GM19372 (cell line): ENCODE data around the gene LAMA2.

ENCODE experiments used
- ATAC-seq: cut with Tn5 transposase; IDR thresholded peaks from one replicate; pipeline ENCODE4 v1.9.1; 2021; ENCODE audit warnings: mild to moderate bottlenecking, low read depth, moderate library complexity; ENCODE audit not compliant: unreplicated experiment

The LAMA2 gene

DNA sequence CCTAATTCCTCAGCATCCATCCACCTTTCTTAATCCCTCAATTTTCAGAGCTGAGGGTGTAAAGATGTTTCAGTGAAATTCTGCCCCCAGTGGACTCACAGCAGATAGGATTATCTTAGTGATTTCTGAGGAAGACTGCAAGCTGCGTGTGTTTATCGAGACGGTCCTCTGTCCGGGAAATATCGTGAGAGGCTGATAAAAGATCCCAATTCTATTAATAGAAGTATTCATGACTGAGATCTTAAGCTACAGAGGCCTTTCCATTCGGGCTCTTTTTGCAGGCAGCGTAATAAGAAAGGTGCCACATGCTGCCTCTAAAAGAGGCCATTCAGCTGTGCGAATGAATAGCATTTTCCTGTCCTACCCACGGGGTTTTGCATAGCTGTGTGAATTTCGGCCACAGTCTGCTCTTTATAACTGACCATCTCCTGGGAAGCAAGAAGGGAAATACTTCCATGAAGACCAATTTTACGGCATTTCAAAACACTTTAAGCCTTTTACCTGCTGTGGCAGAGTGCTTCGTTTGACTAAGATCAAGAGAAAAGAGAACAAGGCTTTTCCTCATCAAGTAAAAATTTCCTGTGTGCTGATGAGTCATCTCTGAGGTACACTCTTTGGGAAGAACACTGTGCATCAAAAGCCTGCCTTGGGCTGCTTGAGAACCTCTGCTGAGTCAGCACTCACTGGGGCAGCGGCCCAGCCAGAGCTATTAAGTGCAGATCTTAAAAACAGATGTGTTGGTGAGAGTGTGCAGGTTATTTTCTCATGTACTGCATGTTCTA, 618.2 kb downstream of the LAMA2 start:
- no peak for ATAC-seq

- no peak for ATAC-seq
Observed at GRCh38 chr6:129501740-129502660, 619.1 kb downstream of the LAMA2 start.

- no peak for ATAC-seq
Observed at GRCh38 chr6:129504456-129504855, 621.5 kb downstream of the LAMA2 start.

DNA sequence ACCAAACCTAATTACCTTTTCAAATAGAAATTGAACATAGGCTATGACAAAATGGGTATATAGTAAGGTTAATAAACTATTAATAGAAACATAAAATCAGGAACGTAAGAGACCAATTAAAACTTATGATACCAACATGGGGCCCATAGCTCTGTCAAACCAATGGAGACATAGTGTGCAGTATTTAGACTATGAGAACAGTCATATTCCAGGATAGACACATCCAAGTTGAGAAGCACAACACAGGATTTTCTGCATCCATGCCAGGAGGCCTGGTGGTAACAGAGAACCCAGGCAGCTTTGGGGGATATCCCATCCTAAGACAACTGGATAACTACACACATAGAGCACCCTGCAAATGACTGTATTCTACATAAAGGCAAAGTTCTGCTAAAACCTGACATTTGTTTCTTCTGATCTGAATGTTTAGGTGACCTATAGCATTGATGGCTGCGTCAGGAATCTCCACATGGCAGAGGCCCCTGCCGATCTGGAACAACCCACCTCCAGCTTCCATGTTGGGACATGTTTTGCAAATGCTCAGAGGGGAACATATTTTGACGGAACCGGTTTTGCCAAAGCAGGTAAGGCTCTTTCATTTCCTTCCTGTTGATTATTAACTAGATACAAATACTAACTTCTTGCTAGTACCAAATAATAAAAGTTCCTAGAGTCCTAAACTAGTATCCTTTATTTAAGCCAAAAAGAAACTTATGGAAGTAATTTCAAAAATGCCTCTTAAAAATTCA, 624.3 kb downstream of the LAMA2 start:
- ATAC-seq: no peak

GRCh38 chr6:129507846-129508245, 624.9 kb downstream of the LAMA2 start:
- ATAC-seq: no peak

- no peak for ATAC-seq
Observed at GRCh38 chr6:129508477-129509145, 625.7 kb downstream of the LAMA2 start.

DNA sequence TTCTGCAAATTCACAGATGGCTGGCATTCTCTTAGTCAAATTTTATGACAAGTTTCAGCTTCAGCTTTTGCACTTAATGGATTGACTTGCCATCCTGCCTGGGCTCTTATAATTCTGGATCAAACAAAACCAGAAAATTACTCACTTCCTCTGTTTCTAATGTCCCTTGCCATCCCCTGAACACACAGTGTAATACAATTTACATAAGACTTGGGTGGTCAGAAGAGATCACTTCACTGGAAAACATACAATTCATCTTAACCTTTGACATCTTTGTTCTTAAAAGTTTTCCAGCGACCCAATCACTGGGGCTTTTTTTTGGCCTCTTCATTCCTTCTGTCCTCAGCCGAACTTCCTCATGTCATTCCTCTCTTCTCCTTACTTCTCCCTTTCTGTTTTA, 628.0 kb downstream of the LAMA2 start:
- ATAC-seq: no peak

DNA sequence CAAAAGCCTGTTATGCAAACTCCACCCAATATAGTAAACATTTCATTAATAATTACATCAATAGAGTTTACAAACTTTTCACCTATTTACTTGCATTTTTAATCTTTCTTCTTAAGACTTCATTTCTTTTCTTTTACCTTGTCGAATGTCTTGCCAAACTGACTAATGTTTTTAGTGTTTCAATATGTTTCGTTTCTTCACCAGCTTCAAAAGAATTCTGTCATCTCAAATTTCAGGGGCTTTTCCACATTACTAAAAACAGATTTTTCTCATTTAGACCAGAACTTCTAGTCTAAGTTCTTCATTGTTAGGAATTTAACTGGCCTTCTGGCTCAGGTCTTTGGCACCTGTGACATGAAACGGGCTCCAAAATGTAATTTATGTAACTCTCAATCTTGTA, 630.5 kb downstream of the LAMA2 start:
- ATAC-seq: no peak

GRCh38 chr6:129515004-129515403, 632.1 kb downstream of the LAMA2 start:
- ATAC-seq: no peak

DNA sequence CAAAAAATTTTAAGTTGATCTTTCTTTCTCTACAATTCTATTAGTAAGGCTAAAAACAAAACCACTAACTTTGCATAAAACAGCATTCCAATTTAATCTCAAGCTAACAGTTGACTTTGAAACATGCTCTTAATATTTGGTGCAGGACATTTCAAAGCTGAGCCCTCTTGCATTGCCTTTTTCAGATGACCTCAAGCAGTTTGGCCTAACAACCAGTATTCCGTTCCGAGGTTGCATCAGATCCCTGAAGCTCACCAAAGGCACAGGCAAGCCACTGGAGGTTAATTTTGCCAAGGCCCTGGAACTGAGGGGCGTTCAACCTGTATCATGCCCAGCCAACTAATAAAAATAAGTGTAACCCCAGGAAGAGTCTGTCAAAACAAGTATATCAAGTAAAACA, 633.1 kb downstream of the LAMA2 start:
- ATAC-seq: no peak

- no peak for ATAC-seq
Observed at GRCh38 chr6:129516787-129517186, 633.8 kb downstream of the LAMA2 start.

DNA sequence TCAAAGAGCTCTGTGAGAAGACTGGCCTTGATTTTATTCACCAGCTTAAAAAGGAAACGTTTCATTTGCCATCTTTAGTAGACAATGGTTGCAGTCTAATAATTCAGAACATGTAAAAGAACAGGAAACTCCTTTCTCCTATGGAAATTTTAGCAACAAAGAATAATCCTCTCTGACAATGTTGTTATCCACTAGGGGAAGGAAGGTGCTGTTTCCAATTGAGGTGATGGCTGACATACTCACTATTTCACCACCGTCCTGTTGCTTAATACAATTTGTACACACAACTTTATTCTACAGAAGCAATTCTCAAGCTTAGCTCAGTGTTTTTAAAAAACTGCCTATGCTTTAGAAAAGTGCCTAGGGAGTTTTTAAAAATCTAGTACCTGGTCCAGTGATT, 634.4 kb downstream of the LAMA2 start:
- no peak for ATAC-seq

DNA sequence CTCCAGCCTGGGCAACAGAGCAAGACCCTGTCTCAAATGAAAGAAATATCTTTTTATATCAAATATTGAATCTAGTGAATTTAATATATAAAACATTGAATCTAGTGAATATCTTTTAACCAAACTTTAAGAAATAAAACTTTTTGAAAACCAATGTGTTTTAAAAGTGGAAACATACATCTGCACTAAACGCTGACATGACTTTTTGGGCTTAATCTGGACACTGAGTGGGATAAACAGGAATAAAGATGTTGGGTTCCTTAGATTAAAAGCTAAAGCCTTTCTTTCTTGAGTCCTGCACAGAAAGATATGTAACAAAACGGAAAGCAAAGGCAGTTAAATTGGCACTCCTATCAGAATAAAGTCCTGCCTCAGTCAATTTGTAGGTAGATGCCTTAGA, 636.8 kb downstream of the LAMA2 start:
- ATAC-seq: no peak

GRCh38 chr6:129521946-129522345, 639.0 kb downstream of the LAMA2 start:
- ATAC-seq: no peak

DNA sequence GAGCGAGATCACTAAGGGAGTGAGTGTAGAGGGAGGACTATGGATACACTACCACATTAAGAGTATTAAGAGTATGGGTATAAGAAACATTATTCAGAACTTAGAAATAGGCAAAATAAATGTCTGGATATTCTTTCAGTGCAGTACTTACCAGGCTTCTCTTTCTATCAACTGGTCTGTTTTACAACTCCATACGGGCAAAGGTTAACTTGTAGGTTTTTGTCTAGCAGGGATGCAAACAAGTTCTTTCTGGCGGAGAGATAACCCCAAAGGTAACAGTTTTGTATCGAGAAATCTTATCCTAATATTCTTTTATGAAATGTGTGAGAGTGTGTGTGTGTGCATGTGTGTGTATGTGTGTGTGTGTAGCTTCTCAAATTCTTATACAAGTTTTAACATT, 640.9 kb downstream of the LAMA2 start:
- ATAC-seq: no peak

GRCh38 chr6:129525055-129525454, 642.1 kb downstream of the LAMA2 start:
- no peak for ATAC-seq

GRCh38 chr6:129534926-129535325, 652.0 kb downstream of the LAMA2 start:
- ATAC-seq: no peak

- ATAC-seq: no peak
Observed at GRCh38 chr6:129536271-129536670, 653.3 kb downstream of the LAMA2 start.

- ATAC-seq: no peak
Observed at GRCh38 chr6:129539032-129539431, 656.1 kb downstream of the LAMA2 start.

DNA sequence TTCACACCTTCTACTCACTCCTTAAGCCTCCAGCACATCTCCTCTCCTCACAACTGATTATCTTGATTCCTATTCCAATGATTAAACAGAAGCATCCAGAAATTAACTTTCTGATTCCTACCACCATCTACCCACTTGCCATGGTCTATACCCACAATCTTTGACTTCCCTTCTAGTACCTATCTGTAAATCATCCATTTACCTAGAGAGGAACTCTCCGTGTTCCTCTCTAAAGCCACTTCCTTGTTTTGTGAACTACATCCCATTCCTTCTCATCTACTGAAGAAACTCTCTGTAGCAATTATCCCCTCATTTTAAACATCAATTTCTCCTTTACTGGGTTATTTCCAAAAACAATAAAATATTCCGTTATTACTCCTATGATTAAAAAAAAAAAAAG, 659.8 kb downstream of the LAMA2 start:
- ATAC-seq: no peak
